ENCODE measurements around the gene CARTPT.
A peak's percentile ranks its signal among the peaks of the same experiment; 100 is the strongest.

The CARTPT gene

DNA sequence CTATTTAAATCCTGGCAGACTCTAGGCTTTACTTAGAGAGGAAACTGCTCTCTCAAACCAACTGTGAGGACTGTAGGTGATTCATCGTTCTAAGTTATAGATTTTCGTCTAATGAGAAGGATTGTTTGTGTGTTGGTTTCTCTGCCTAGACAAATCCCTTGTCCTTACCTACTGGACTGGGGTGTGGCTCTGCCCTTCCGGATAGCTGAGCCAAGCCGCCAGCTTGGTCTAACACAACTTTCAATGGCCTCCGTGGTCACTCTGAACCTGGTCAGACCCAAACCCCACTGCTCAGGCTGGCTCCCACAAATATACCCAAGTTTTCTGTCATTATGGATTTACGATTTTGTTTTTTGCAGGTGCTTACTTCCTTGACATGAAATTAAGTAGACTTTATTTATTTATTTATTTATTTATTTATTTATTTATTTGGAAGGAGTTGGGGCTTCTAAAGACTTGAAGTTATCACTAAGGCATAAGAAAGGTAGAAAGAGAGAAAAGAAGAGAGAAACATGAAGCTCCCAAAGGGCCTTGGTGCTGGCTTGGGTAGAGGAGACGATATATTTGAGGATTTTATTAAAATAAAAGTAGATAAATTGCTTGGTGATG is 19.0 kb downstream of the CARTPT start:
- FAIRE-seq: no peak
- DNase-seq (ENCODE audit: low spot score): no peak

DNA sequence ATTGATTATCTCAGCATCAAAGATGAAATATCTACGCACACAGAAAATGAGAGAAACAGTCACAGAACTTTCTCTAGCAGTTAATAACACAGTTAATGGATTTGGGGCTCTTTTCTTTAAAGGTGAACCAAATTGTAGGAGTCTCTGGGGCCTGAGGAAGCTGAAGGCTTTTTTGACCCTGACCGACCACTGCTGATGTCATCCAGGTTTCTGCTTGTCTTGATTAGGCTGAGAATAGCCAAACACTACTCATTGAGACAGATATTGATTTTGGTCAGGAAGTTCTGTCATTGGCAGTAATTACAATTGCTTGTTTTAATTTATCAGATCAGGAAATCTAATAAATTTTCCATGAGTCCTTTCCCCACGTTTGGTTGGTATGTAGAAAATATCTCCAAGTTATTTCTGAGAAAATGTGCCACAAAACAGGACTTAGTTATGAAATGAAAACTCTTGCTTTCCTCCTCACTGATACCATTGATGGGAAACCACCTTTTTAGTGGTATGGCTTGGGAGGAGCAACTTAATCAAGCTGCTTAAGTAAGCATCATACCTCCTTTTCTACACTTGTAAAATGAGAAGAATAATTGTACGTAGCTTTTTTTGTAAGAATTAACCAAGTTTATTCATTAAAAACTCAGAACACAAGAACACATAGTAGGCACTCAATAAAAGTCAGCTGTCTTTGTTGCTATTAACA is 19.7 kb downstream of the CARTPT start:
- DNase-seq (ENCODE audit: low spot score) (no peak), FAIRE-seq (no peak)

DNA sequence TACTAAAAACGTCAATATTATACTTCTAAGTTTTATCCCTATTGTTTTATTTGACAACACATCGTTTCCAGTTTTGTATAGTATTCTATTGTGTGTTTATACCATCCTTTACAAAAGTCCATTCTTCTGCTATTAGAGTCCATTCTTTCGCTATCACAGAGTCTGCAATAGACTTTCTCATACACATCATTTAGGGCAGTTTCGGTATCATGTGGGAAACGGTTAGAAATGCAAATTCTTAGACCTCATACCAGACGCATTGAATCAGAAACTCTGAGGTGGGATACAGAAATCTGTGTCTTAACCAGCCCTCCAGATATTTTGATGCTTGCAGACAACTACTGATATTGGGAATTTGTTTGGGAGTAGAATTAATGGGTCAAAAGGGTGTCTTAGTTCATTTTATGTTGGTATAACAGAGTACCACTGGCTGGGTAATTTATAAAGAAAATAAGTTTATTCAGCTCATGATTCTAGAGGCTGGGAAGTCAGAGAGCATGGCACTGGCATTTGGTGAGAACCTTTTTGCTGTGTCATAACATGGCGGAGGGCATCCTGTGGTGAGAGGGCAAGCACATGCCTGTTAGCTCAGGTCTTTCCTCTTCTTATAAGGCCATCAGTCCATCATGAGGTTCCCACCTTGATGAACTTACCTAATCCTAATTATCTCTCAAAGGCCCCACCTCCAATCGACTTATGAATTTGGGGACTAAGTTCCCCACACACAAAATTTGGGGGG is 21.1 kb downstream of the CARTPT start:
- FAIRE-seq: no peak
- DNase-seq (ENCODE audit: low spot score): no peak

DNA sequence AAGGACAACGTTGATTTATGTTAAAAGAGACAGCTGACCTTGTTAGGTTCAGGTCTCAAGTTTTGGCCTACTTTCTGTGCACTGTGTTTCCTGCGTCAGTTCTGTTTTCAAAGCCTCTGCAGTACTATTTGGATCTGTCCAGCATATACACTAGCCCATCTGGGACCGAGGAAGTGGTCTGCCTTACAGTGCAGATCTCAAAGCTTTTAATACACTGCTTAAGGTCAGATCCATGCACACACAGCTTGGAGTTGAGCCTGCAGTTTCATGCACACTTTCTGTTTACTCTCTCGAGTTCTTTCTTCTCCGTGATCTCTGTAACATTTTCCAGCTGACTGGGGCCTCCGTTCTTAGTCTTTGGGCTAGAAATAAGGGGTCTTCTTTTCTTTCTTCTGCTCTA is 24.1 kb downstream of the CARTPT start:
- FAIRE-seq: no peak
- DNase-seq (ENCODE audit: low spot score): no peak

DNA sequence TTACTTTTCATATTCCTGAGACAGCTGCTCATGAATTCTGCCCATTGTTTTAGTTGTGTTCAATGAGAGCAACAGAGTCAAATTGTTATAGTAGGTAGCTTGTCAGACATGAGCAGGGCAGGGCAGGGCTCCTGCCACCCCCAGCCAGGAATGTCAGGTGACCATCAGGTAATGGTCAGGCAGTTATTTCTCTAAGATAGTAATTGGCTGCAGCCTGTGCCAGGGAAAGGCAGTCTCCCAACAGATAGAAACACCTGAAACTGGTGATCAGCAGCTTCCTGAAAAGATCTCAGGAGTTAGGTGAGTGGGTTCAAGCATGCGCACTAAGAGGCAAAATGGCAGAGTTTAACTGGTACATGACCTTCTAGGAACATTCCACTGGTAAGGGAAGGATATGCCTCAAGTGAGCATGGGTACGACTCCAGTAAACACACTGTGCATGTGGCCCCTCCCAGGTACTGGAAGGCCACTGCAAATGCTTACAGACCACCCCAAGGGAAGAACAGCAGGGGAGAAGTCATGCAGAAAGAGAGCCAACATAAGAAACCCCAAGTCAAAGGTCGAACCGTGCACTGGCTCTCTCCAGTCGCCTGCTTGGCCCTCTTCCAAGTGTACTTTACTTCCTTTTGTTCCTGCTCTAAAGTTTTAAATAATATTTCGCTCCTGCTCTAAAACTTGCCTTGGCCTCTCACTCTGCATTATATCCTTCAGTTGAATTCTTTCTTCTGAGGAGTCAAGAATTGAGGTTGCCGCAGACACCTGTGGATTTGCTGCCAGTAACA is 25.1 kb downstream of the CARTPT start:
- FAIRE-seq: no peak
- no peak for DNase-seq (ENCODE audit: low spot score)

DNA sequence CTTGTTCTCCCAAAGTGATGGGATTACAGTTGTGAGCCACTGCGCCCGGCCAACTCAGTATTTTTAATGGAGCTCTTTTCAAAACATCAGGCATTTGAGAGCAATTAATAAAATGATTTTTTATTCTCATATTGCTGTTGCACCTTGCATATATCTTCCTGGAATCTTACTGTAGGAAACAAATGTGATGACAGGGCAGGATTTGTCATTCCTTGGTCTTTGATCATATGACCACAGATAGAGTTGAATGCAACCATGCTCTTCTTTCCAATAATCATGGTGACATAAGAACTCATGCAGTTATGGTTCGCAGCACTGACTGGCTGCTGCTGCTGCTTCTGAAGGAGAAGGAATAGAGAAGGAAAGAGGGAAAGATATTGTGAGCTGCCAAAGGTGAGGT is 28.1 kb downstream of the CARTPT start:
- no peak for FAIRE-seq
- DNase-seq (ENCODE audit: low spot score): no peak

DNA sequence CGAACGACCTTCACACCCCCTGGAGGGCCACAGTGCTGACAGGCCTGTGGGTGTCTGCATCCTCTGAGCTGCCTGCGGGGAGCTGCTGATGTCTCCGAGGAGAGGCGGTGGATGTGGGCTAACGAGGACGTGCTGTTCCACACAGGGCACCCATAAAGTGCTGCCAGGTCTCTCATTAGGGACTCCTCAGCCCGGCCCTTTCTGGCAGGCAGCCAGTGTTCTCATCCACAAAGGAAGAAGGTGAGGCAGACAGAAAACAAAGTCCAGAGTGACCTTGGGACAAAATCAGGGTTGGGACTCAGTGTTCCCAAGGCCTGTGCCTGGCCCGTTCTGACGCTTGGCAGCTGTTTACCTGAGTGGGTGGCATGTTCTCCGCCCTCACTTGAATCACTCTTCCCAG is 29.3 kb downstream of the CARTPT start:
- DNase-seq (ENCODE audit: low spot score): no peak

DNA sequence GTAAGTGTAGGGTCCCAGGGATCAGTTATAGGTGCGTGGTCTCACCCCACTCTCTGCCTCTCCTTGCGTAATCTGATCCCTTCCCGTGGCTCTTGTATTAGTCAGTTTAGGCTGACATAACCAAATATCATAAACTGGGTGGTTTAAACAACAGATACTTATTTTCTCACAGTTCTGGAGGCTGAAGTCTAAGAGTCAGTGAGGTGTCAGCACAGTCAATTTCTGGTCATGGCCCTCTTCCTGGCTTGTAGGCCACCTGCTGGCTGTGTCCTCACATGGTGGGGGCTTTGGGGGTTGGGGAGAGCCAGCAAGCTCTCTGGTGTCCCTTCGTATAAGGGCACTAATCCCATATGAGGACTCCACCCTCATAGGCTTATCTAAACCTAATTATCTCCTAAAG is 32.3 kb downstream of the CARTPT start:
- FAIRE-seq: no peak
- no peak for DNase-seq (ENCODE audit: low spot score)

More for the DNA sequence above, 29.3 kb downstream of the CARTPT start:
- no peak for FAIRE-seq

DNA sequence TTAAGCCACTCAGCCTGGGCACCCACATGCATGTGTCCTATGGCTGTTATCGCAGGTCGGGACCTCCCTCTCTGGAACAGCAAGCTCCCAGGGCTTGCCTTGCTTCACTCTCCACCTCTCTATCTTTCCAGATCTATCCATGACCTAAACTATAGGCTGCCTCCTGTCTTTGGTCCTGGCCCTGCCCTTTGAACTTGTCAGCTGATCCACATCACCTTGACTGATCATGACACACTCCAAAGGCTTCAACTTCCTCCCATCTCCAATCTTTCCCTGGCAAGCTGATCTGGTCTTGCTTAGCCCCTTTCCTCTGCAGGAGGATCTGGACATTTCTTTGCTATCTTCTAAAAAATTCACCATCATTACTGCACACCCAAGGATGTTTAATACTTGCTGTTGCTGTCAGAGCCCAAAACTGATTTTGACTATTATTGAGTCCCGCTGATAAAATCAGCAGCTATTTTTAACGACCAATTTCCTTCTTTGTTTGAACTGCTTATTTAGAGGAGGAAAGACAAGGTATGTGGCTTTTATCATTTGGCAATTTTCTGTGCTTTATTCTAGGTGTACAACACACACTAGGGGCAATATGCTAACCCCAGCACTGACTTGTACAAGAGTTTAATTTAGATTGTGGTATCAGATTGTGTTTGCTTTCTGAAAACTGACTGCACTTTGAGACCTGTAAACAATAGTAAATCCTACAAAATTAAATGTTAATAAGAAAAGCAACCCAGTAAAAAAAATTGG is 33.5 kb downstream of the CARTPT start:
- no peak for DNase-seq (ENCODE audit: low spot score)
- FAIRE-seq: no peak

DNA sequence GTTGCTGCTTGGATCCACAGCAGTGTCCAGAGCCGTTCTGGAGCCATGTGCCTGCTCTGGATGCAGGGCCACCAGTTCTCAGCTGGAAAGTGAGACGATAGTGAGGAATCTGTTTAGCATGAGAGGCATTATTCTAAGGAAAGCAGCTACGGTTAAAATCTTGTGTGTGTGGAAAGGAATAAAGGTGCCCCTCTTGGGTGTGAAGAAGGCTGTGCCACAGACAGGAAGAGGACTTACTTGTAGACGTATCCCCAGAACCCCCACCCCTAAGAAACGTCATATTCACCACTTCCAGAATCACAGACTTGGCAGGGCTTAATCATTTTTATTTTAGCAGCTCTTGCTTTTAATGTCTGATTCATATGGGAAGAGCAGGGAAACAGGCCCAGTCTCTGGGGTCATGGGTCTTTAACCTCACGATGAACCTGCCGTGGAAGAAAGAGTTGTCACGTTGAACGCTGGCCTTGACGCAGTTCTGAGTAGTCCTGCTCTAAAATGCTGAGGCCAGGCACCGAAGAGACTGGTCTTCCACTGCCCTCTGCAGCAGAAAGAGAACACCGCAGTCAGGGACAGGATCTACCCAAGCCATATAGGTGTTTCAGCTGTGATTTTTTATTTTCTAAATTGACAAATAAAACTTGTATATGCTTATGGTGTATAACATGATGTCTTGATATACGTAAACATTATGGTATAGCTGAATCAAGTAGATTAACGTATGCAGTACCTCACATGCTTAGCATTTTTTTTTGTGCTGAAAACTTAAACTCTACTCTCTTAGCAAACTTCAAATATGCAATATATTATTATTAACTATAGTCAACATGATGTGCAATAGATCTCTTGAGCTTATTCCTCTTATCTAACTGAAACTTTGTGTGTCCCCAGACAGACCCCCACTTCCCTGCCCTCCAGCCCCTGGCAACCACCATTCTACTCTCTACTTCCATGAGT is 38.8 kb downstream of the CARTPT start:
- DNase-seq (ENCODE audit: low spot score): peak; percentile 73
- peak; percentile 44 for FAIRE-seq

DNA sequence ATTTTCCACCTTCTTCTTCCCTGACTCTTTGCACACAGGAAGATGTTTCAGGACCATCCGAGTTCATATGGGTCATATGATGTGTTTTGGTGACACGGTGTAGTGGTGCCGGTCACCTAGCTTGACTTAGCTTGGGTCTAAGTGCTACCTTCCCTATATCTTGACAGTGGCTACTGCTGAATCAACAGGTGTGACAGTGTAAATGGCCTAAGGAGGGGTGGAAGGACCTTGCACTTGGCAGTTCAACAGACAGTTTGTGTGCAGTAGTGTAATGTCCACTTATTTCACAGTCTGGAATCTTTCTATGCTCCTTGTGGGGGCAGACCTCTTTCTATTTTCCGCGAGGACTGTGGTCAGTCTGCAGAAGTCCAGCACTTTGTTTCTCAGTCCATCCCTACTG is 43.8 kb downstream of the CARTPT start:
- no peak for FAIRE-seq
- no peak for DNase-seq (ENCODE audit: low spot score)

DNA sequence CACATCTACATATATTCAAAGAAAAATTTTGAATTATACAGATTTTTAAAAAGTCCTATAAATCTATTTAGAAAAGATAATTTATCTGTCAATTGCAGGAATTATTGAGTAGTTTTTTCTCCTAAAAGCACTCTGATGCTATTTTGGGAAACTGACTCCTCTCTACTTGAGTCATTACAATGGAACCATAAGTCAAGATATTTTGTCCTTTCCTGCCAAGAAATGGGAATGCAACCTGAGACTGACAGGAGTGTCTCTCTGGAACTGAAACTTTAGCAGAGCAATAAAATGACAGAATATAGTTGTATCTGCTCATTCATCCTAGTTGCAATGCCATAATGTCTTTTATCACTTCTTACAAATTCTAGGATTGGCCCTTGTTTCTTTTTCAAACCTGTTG is 48.6 kb downstream of the CARTPT start:
- DNase-seq (ENCODE audit: low spot score): no peak
- no peak for FAIRE-seq

DNA sequence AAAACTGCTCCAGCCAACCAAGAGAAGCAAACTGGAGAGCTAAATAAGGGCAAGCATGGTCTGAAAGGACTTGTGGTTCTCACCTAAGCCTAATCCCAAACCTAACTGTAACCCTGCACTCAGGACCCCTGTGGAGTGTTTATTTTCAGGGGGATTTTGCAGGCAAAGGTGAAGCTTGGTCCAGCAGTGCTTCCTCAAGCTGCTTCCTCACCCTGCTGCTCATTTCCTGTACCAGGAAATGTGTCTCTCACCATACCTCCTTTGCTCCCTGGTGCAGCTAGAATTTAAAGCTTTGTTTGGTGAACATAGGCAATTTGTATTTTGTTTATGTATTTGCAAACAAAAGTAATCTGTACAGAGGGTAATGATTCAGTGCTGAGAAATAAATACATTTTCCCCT is 50.2 kb downstream of the CARTPT start:
- FAIRE-seq (no peak), DNase-seq (ENCODE audit: low spot score) (no peak)

DNA sequence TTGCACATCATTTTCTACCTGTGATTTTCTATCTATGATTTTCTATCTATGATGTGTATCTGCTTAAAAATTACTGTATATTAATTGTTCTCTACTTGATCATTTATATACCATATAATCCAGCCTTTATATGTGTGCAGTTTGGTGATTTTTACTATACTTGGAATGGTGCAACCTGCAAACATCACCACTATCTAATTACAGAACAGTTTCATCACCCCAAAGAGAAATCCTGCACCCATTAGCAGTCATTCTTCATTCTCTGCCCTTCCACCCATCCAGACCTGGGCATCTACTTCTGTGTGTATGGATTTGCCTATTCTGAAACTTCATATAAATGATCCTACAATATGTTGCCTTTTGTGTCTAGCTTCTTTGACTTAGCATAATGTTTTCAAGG is 51.3 kb downstream of the CARTPT start:
- no peak for FAIRE-seq
- no peak for DNase-seq (ENCODE audit: low spot score)

Data from urothelium cell line (cell line).